HG03432 (cell line): ENCODE results near the gene OR2AT4.
A peak's percentile ranks its signal among the peaks of the same experiment; 100 is the strongest.
"Not testable (repeated sequence)": the region's sequence is repeated elsewhere in the genome, so short reads cannot be mapped to it uniquely, and the experiment has no call there.

Experiments used
- ATAC-seq: cut with Tn5 transposase; IDR thresholded peaks from one replicate; pipeline ENCODE4 v1.9.1; 2021; ENCODE audit warnings: mild to moderate bottlenecking, moderate library complexity; ENCODE audit not compliant: unreplicated experiment

Gene OR2AT4

DNA sequence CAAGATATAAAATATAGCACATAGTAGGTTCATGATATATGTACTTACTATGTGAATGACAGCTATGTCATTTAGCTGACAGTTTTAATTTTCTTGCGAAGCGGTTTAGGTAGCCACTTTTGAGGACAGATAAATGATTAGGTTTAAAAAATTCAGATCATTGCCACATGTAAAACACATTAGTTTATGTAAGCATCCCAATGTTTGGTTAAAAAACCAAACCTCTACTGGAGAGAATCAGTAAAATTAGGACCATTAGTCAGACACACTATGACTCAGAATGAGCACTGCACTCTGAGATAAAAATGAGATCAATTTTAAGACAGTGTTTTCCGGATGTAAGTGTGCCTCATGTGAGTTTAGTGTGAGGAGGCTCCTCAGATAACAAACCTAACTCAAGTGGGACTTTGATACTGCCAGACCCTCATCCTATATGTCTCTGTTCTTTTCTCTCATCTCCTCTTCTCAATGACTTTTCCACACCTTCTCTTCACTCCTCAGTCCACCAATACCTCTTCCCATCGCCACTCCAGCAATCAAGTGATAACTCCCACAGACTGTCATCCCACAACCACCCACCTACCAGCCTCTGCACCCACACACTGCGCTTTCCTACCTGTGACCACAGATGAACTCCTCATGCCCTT, 6.8 kb upstream of the OR2AT4 start:
- ATAC-seq: peak; percentile 53

DNA sequence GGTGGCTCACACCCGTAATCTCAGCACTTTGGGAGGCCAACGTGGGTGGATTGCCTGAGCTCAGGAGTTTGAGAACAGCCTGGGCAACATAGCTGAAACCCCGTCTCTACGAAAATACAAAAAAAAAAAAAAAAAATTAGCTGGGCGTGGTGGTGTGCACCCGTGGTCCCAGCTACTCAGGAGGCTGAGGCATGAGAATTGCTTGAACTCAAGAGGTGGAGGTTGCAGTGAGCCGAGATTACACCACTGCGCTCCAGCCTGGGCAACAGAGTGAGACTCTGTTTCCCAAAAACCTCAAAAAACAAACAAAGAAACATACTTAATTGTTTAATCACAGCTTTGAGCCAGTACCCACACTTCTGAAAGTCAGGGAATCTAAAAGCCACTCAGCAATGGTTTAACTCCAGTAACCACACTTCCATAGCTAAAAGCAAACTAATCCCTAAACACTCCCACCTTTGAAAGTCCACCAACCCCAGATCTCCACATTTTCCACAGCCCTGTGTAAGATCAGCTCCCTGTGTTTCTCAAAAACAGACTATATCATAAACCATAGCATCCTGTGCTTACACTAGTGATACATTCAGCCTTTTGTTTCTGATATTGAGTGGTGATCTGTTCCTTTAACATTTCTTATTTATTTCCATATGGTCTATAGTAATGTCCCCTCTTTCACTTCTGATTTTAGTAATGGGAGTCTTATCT, 4.9 kb upstream of the OR2AT4 start:
- no peak for ATAC-seq

DNA sequence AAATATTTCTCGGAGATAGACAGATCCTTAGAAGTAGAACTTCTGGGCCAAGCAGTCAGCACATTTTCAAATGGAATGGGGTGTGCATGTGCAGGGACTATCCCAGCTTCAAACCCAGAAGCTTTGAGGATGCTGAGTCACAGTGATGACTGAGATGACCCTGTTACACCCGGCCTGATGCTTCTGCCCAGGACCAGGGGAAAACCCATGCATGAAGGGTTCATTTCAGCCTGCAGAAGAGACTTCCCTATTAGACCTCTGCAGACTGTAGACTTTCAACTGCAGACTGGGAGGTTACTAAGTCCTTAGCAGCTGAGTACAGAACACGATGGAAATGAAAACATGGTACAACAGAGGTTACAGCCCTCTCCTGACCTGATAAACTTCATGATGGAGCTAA, 3.6 kb upstream of the OR2AT4 start:
- ATAC-seq: peak; percentile 94

DNA sequence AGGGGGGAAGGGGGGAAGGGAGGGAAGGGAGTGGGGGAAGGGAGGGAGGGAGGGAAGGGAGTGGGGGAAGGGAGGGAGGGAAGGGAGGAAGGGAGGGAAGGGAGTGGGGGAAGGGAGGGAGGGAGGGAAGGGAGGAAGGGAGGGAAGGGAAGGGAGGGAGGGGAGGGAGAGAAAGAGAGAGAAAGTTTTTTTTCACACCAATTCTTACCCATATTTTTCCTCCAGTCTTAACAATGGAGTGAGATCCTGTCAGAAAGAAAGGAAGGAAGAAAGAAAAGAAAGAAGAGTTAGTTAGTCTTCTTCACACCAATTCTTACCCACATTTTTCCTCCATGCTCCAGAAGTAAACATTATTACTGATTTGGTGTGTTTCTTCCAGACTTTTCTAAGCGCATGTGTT, 3.0 kb upstream of the OR2AT4 start:
- ATAC-seq: no peak

DNA sequence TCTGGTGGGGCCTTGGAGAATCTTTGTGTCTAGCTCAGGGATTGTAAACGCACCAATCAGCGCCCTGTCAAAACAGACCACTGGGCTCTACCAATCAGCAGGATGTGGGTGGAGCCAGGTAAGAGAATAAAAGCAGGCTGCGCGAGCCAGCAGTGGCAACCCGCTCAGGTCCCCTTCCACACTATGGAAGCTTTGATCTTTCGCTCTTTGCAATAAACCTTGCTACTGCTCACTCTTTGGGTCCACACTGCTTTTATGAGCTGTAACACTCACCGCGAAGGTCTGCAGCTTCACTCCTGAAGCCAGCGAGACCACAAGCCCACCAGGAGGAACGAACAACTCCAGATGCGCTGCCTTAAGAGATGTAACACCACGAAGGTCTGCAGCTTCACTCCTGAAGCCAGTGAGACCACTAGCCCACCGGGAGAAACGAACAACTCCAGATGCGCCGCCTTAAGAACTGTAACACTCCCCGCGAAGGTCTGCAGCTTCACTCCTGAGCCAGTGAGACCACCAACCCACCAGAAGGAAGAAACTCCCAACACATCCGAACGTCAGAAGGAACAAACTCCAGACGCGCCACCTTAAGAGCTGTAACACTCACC, 2.3 kb upstream of the OR2AT4 start:
- not testable (repeated sequence) for ATAC-seq

DNA sequence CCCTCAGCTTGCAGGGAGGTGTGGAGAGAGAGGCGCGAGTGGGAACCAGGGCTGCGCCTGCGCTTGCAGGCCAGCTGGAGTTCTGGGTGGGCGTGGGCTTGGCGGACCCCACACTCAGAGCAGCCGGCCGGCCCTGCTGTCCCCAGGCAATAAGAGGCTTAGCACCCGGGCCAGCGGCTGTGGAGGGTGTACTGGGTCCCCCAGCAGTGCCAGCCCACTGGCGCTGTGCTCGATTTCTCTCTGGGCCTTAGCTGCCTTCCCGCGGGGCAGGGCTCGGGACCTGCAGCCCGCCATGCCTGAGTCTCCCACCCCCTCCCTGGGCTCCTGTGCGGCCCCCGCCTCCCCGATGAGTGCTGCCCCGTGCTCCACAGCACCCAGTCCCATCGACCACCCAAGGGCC, 1.5 kb upstream of the OR2AT4 start:
- ATAC-seq: not testable (repeated sequence)

DNA sequence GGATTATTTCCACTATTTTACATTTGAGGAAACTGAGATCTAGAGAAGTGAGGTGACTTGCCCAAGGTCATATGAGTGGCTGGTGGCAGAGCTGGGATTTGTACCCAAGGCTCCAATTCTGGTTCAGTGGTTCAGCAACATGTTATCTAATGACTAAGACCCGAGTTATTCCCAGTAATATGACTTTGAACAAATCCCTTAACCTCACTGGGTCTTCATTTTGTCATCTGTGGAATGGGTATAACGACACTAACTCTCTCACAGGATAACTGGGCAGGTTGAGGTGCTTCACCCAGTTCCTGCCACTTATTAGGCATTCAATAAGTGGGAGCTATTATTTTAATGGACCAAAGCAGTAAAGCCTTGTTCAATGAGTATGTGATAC, 489 bp upstream of the OR2AT4 start:
- ATAC-seq: no peak

DNA sequence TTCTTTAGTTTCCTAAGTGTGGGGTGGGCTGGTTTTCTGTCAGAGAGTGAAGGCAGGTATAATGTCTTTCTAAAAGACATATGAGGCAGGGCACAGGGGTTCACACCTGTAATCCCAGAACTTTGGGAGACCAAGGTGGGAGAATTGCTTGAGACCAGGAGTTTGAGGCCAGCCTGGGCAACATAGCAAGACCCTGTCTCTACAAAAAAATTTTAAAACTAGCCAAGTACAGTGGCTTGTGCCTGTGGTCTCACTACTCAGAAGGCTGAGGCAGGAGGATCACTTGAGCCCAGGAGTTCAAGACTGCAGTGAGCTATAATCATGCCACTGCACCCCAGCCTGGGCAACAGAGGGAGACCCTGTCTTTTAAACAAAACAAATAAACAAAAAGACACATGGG, 2.3 kb downstream of the OR2AT4 start:
- ATAC-seq: not testable (repeated sequence)

DNA sequence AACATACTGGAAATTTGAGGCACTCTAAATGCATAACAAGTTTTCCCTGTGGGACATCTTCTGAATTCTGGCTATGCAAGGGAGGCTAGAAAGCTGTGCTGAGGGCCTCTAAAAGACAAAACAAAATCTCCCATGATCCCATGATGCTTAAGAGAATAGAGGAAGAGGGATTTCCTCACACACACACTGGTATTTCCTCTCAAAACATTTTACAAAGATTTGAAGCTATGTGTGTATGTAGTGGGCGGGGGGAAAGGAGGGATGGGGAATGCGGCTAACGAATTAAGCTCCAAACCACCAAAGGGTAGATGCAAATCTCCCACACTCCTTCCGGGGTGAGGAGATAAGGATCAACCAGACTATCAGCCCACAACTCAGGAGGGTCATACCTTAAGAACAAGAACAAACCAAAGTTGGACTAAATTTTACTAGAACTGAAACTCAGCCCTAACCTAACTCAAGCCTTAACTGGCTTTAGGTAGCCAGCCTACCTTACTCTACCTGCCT, 6.0 kb downstream of the OR2AT4 start:
- ATAC-seq: no peak

DNA sequence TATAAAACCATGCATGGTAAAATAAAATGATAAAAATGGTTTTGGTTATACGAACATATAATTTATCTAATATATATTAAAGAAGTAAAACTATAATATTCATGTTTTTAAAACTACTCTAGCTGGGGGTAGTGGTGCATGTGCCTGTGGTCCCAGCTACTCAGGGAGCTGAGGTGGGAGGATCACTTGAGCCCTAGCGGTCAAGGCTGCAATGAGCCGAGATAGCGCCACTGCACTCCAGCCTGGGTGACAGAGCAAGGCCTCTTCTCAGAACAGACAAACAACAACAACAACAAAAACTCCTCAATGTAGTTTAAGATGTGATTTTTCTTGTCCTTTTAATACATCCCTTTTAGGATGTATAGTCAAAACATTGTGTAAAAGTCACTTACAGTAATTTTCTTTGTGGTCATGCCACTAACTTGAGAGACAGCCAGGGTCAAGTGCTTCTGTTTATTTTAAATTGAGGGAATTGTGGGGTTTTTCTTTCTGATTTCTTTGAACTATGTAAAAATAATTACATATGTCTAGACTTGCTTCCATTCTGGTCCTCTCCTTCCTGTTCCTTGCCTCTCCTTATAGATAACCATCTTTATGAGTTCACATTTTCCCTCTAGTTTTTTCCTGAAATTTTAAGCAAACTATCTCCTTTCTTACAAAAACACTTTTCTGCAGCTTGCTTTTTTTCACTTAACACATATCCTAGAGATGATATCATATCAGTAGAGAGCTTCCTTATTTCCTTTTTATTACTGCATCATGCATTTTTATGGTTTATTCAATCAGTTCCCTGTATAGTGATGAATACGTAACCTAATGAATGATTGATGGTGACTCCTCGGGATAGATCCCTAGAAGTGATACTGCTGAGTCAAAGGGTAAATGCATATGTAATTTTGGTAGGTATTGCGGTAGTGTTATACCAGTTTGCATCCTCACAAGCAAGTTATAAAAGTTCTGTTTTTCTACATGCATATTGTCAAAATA, 9.1 kb downstream of the OR2AT4 start:
- no peak for ATAC-seq

DNA sequence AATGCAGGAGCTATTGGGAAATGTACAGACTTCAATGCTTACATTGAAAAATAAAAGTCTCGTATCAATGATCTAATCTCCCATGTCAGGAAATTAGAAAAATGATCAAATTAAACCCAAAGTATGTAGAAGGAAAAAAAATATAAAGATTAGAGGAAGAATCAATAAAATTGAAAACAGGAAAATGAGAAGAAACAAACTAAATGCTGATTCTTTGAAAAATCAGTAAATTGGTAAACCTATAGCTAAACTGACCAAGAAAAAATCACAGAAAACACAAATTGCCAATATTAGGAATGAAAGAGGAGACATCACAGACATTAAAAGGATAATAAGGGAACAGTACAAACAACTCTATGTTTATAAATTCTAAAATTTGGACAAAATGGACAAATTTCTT, 11.8 kb downstream of the OR2AT4 start:
- no peak for ATAC-seq

DNA sequence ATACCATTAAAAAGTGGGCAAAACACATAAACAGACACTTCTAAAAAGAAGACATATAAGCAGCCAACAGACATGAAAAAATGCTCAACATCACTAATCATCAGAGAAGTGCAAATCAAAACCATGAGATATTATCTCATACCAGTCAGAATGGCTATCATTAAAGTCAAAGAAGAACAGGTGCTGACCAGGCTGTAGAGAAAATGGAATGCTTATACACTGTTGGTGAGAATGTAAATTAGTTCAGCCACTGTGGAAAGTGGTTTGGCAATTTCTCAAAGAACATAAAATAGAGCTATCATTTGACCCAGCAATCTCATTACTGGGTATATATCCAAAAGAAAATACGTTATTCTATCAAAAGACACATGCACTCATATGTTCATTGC, 13.5 kb downstream of the OR2AT4 start:
- no peak for ATAC-seq

DNA sequence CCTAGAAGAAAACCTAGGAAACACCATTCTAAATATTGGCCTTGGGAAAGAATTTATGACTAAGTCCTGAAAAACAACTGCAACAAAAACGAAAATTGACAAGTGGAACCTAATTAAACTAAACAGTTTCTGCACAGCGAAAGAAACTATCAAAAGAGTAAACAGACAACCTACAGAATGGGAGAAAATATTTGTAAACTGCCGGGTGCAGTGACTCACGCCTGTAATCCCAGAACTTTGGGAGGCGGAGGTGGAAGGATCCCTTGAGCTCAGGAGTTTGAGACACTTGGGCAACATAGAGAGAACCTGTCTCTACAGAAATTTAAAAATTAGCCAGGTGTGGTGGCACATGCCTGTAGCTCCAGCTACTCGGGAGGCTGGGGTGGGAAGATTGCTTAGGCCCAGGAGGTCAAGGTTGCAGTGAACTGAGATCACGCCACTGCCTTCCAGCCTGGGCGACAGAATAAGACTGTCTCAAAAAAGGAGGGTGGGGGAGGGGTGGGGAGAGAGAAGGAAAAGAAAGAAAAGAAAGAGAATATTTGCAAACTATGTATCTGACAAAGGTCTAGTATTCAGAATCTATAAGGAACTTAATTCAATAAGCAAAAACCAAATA, 14.0 kb downstream of the OR2AT4 start:
- no peak for ATAC-seq

DNA sequence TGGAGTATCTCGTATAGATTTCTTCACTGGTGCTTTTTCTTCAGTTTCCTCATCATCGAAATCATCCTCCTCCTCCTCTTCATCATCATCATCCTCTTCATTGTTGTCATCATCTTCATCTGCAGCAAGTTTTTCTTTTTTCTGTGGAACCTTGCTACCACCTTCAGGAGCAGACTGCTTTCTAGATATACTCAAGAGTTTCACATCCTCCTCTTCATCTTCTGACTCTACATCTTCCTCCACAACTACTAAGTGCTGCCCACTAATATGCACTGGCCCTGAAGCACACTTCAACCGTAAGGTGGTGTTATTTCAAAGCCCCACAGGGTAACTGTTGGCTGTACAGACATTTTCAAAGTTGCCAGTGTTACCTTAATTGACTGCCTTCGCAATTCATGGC, 17.1 kb downstream of the OR2AT4 start:
- ATAC-seq: no peak

DNA sequence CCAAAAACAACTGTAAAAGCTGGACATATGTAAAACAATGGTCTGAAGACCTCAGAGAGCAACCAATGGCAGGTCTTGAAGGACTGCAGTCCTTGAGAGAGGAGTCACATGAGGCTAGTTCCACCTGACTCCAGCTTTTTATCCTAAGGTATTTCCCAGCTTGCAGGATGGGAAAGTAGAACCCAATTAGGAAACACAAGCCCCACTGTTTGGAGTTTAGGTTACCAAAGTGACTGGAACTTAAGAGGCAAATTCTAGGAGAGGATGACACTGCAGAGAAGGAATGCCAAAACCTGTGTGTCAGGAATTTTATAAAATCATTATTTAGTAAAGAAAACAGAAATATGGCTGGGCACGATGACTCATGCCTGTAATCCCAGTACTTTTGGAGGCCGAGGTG, 18.4 kb downstream of the OR2AT4 start:
- no peak for ATAC-seq

DNA sequence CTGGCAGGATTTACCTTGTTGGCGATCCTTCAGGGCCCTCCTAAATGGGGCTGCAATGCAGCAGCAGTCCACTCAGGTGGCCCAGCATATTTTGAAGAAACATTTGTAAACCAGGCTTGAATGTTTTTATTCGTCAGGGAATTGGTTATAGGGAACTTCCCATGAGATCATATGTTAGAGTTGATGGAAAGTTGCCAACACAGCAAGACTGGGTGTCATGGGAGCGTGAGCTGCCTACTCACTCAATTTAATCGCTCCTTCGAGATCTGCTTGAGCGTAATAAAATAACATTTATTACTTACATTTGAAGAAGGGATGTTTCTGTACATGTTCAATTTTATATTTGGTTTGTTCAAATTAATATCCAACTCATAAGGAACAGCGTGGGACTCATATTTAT, 19.4 kb downstream of the OR2AT4 start:
- ATAC-seq: no peak

DNA sequence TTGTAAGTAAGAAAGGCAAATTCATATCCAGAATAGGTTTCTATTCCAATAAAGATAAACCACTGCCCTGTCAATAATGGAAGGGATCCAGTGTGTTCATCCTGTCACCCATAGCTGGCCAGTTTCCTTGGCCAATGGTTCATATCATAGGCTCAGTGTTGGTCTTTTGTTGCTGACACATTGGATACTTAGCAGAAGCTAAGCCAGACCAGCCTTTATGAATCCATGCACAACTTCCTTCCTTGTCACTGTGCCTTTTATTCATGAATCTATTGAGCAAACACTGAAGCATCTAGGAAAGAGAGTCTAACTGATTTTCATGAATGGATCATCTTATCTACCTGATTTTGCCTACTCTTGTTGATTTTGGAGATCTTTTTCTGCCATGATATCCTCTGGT, 20.0 kb downstream of the OR2AT4 start:
- no peak for ATAC-seq

DNA sequence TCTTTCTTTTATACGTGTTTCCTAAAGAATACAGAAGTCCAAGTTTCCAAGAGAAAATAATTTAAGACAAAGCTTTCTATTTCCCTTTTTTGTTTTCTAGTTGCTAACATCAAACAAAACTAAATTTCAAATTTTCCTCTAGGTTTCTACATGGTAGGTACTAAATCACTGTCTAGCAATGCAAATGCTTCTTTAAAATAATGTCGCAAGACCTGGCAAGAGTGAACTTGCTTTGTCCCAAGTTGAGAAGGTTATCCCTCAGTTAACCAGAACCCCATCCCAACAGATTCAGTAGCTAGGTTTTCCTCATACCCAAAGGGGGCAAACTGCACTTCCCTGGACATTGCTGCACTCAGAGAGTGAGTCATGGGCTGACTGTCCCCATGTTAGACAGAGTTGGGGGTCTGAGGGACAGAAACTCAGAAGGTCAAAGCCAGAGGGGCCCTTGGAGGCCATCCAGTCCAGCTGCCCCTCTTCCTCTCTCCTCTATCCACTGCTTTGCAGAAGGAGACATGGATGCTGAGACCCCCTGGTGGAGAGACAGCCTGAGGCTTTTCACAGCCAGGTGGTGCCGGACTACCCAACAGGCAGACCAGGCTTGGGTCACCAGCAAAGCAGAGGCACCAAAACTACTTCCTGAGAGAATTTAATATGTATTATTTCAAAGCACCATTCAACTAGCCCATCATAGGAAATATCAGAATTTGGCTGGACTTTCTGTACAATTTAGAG, 23.1 kb downstream of the OR2AT4 start:
- no peak for ATAC-seq

DNA sequence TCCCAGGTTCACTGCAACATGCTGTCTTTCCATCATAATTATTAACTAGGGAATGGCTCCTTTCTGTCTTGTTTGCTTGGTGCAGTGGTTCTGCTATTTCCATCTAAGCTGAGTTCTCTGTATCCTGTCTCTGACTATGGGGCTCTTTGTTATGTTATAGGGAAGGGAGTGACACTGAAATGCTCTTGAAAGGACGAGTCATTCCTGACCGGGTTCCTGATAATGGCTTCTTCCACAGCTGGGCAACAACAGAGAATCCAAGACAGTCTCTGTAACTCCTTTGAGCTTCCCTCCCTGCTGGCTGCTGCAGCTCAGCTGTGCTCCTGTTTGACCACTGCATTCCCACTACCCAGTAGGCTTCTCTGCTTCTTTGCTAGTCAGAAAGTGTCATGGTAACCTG, 24.1 kb downstream of the OR2AT4 start:
- ATAC-seq: no peak

DNA sequence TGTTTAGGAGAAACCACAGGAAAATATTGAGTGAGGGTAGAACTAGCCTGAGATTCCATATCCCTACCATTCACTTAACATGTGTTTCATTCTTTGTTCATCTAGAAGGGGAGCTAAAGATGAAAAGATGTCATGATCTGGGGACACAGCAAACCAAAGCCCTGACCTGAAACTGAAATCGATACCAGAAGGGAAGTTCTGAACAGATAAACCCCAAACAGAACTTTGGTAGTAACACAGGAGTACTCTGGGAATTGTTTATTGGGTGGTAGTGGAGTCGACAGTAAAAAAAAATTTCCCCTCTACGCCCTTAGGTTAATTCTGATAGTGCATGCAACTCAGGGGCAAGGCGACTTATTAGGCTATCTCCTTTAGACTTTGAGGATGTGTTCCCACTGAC, 27.2 kb downstream of the OR2AT4 start:
- no peak for ATAC-seq
